HG03045 (cell line): Measurements from ENCODE around the gene WFDC9.
"Not testable (repeated sequence)": the region's sequence is repeated elsewhere in the genome, so short reads cannot be mapped to it uniquely, and the experiment has no call there.

ENCODE experiments used
- ATAC-seq: cut with Tn5 transposase; IDR thresholded peaks from one replicate; pipeline ENCODE4 v1.9.1; 2021; ENCODE audit warnings: mild to moderate bottlenecking, moderate library complexity; ENCODE audit not compliant: unreplicated experiment

Gene WFDC9

GRCh38 chr20:45631184-45631583 is at the start of gene WFDC9:
WFDC9 (minus strand) TSS chr20:45631284; CDS start chr20:45610181, 21,103 bp downstream.
- ATAC-seq: no peak

GRCh38 chr20:45679650-45680049 is 48.6 kb upstream of the WFDC9 start:
- ATAC-seq: no peak

GRCh38 chr20:45672765-45673164 is 41.7 kb upstream of the WFDC9 start:
- ATAC-seq: no peak

GRCh38 chr20:45670139-45670538 is 39.1 kb upstream of the WFDC9 start, which contains the start of gene WFDC11:
WFDC11 (minus strand) TSS chr20:45670239; CDS start chr20:45650600, 19,639 bp downstream.
- no peak for ATAC-seq

- not testable (repeated sequence) for ATAC-seq
These were observed 26.0 kb upstream of the WFDC9 start for GRCh38 chr20:45657038-45657437.

- not testable (repeated sequence) for ATAC-seq
These were observed 20.6 kb upstream of the WFDC9 start for GRCh38 chr20:45651726-45652125.

- ATAC-seq: no peak
These were observed 18.3 kb upstream of the WFDC9 start for GRCh38 chr20:45649312-45649863.

GRCh38 chr20:45647441-45648050 is 16.5 kb upstream of the WFDC9 start:
- ATAC-seq: no peak

GRCh38 chr20:45646875-45647274 is 15.8 kb upstream of the WFDC9 start:
- no peak for ATAC-seq

- not testable (repeated sequence) for ATAC-seq
These were observed 14.8 kb upstream of the WFDC9 start for GRCh38 chr20:45645869-45646268.

GRCh38 chr20:45641076-45641475 is 10.0 kb upstream of the WFDC9 start:
- not testable (repeated sequence) for ATAC-seq

- no peak for ATAC-seq
These were observed 8.6 kb upstream of the WFDC9 start for GRCh38 chr20:45639687-45640086.

- no peak for ATAC-seq
These were observed 5.4 kb upstream of the WFDC9 start for GRCh38 chr20:45636513-45636912.

GRCh38 chr20:45630371-45630770 is 713 bp downstream of the WFDC9 start:
- no peak for ATAC-seq

GRCh38 chr20:45629496-45630100 is 1.5 kb downstream of the WFDC9 start, which contains the start of gene WFDC10A:
WFDC10A (plus strand) TSS chr20:45629739; CDS start chr20:45629814, 75 bp downstream.
- no peak for ATAC-seq

- no peak for ATAC-seq
These were observed 4.5 kb downstream of the WFDC9 start for GRCh38 chr20:45626540-45626939.

GRCh38 chr20:45621593-45621992 is 9.5 kb downstream of the WFDC9 start:
- ATAC-seq: no peak

- ATAC-seq: no peak
These were observed 13.5 kb downstream of the WFDC9 start for GRCh38 chr20:45617591-45617990.

- ATAC-seq: no peak
These were observed 18.8 kb downstream of the WFDC9 start for GRCh38 chr20:45612314-45612713.

GRCh38 chr20:45611054-45611453 is 20.0 kb downstream of the WFDC9 start:
- no peak for ATAC-seq

- no peak for ATAC-seq
These were observed 23.3 kb downstream of the WFDC9 start for GRCh38 chr20:45607810-45608209.

GRCh38 chr20:45595235-45595634 is 35.8 kb downstream of the WFDC9 start:
- no peak for ATAC-seq
